ENCODE measurements around the gene PRRC2C.
"Not testable (repeated sequence)": the region's sequence is repeated elsewhere in the genome, so short reads cannot be mapped to it uniquely, and the experiment has no call there.

PRRC2C gene

DNA sequence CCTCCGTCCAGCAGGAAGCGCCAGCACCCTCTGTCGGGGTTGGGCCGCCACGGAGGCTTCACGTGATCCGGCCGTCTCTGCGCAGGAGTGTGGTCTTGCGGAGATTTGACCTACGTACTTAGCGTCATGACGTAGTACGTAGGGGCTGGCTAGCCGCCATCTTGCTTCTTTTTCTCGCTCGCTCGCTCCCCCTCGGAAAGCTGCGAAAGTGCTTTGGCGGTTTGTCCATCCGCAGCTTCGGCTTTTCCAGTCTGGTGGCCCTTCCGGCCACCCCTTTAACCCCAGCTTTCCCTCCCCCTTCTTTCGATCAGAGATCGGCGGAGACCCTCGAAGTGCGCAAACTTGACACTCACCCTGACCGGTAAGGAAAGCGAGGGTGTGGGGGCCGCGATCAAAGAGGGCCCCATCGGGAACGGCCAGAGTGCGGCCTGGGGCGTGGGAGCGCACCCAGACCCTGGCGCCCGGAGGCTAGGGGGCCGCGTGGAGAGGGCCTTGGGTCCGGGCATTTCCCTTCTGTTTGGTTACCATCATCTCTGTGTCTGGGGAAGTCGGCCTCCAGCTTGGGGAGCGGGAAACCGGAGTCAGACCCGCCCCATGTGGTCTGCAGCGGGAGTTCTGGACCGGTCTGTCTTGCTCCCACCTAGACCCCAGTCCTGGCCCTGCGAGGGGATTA lies at the start of gene PRRC2C:
PRRC2C (plus strand) TSS at position 156 of the 673 bp plus-strand sequence. CDS start 26,559 bp downstream, outside the sequence.
- peak; percentile 95 for DNase-seq

GRCh38 chr1:171438441-171438840 lies 46.9 kb upstream of the PRRC2C start:
- DNase-seq: no peak

DNA sequence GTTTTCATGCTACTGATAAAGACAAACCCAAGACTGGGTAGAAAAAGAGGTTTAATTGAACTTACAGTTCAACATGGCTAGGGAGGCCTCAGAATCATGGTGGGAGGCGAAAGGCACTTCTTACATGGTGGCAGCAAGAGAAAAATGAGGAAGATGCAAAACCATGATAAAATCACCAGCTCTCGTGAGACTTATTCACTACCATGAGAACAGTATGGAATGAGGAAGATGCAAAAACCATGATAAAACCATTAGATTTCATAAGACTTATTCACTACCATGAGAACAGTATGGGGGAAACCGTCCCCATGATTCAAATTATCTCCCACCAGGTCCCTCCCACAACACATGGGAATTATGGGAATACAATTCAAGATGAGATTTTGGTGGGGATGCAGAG lies 45.1 kb upstream of the PRRC2C start:
- not testable (repeated sequence) for DNase-seq

GRCh38 chr1:171441278-171441895 lies 43.9 kb upstream of the PRRC2C start:
- DNase-seq: not testable (repeated sequence)

- DNase-seq: no peak
Observed at GRCh38 chr1:171446386-171446785, 38.9 kb upstream of the PRRC2C start.

- DNase-seq: no peak
Observed at GRCh38 chr1:171455967-171456366, 29.4 kb upstream of the PRRC2C start.

DNA sequence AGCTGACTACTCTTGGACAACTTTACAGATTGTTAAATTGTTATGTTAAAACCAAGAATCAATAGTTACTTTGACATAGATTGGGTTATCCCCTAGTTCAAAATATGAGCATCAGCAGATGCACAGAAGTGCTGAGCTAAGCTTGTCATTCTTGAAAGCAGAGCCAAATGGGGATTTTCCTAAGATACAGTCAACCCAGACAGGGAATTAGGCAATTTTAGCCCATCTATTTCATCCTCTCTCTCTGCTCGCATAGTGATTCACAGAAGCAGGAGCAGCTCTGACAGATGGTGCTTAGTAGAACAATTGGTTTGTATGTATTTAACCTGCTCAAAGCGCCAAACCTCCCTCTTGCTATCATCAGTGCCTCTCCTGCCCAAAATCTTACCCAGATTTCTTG lies 27.9 kb upstream of the PRRC2C start:
- DNase-seq: no peak

DNA sequence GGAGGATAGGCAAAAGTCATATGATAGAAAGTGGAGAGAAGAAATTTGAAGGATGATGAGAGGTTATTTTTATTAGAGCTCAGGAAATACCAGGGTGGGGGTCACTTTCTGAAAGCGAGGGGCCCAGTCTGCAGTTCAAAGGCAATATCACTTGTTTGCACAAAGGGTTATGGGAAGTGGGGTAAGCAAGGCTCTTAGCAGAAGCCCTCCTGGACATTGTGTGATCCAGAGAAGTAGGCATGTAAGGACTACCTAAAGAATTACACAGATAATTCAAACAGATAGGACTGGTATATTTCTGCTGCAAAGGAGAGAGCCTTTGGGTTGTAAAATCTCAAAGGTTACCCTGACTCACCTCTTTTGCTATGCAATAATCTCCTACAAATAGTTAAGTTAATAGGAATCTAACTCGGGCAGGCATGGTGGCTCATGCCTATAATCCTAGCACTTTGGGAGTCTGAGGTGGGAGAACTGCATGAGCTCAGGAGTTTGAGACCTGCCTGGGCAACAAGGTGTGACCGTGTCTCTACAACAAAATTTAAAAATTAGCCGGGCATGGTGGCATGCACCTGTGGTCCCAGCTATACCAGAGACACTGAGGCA lies 25.2 kb upstream of the PRRC2C start:
- DNase-seq: no peak

GRCh38 chr1:171467626-171468025 lies 17.7 kb upstream of the PRRC2C start:
- DNase-seq: no peak

DNA sequence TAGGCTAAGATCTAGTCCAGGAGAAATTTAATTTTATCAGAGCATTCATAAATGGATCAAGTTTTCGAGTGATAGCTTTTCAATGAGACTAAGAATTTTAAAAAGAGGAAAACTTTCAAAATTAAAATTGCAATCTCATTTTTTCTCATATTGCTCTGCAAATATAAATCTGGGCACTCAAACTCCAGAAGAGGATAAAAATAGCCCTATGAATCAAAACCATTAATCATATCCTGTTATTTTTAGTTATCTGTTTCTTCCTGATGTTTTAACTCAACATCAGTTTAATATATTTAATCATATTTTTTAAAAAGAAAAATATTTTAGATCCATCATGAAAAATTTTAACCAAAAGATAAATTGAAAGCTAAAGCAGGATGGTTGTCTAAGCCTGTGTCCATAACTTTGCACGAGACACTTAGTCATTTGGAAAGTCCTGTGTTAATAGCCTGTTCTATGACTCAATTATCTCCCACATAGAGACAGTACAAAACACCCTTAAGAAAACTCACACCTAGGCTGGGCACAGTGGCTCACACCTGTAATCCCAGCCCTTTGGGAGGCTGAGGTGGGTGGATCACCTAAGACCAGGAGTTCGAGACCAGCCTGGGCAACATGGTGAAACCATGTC lies 17.1 kb upstream of the PRRC2C start:
- no peak for DNase-seq

DNA sequence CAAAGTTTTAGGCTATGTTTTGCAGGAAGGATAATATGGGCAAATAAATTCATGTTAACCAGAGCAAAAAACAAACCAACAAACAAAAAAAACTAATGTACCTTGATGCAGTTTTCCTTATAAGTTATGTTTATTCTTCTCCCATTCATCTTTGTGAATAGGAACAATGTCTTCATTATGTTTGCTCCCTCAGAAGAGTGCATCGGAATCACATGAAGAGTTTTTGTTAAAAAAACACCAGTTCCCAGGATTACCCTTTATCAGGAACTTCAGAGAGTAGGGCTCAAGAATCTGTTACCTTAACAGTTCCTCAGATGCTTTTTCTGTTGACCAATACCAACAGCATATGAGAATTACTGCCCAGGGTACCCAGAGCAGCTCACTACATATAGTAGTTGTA lies 14.6 kb upstream of the PRRC2C start:
- DNase-seq: no peak

GRCh38 chr1:171472183-171472647 lies 13.1 kb upstream of the PRRC2C start:
- DNase-seq: no peak

GRCh38 chr1:171476829-171477228 lies 8.5 kb upstream of the PRRC2C start:
- no peak for DNase-seq

GRCh38 chr1:171477804-171478203 lies 7.5 kb upstream of the PRRC2C start:
- DNase-seq: no peak

- no peak for DNase-seq
Observed at GRCh38 chr1:171480035-171480434, 5.3 kb upstream of the PRRC2C start.

- no peak for DNase-seq
Observed at GRCh38 chr1:171484760-171485374, 463 bp upstream of the PRRC2C start.

DNA sequence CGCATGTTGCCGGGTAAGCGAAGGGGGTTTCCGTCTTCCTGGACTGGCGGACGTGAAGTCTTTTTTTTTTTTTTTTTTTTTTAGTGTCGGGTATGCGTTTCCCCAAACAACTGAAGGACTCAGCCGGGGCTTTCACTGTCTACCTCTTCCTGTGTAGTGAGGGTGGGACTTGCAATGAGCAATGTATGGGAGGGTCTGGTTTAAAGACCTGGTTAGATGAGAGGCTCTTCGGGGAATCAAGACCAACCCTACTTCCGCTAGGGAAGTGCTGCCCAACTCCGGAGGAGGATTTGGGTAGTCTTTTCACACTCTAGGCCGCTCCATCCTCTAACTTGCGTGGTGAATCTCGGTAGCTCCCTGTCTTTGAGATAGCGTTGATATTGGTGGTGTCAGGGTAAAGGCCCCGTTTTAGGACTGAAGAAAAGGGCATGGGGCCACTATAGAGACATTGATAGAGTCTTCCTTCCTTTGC lies 754 bp downstream of the PRRC2C start:
- DNase-seq: peak; percentile 69

DNA sequence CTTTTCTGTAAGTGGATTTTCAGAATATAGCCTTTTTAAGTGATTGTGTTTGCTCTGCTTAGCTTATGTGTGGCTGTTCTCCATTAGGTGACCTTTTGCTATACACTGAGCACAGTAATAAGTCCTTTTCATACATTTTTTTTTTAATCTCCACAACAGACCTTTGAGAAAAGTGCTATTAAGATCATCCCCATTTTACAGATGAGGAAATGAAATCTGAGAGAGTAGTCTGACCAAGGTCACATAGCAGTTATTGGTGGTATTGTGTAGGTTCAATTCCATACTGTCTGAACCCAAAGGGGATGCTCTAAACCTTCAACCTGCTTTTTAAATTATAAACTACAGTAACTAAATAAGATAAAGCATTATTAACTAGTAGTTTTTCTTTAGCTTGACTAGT lies 1.7 kb downstream of the PRRC2C start:
- no peak for DNase-seq

- DNase-seq: no peak
Observed at GRCh38 chr1:171488190-171488929, 3.0 kb downstream of the PRRC2C start.

- no peak for DNase-seq
Observed at GRCh38 chr1:171494076-171494475, 8.7 kb downstream of the PRRC2C start.

DNA sequence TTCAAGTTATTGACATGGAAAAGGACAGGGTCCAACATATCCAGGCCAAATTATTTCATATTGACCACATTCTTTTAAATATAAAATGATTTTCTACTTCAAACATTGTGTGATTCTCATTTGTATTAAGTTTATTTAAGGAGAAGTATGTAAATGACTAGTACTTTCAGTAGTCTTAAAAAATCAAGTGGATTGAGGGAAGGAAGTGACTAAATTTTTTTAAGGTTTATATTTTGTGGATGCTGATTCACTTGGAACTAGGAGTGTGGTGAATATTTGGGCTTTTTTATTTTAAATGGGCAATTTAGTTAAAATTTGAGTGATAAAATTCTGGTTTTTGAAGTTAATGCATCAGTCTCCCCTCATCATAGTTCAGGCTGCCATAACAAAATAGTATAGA lies 10.1 kb downstream of the PRRC2C start:
- DNase-seq: no peak

GRCh38 chr1:171500304-171500703 lies 15.0 kb downstream of the PRRC2C start:
- no peak for DNase-seq

Measured in CD4-positive, alpha-beta T cell treated with Interleukin-6 for 4 hours (primary cell).